Natural killer cell (primary cell): ENCODE measurements around the gene ZSWIM8. TPM values are rescaled to one million over a fixed set of nuclear protein-coding genes. Genes with fewer than 3 reads are reported as not detected.

ENCODE experiments used
- ATAC-seq, 3 donors: fragments of 150-1000 bp in 2 of 3; fragments of 200-7000 bp in 1 of 3; cut with Tn5 transposase; 1 replicate in 1 of 3; 2 replicates in 2 of 3; pipeline ENCODE4 v1.10.0; 2021; ENCODE audit warnings: mild to moderate bottlenecking in 2 of 3, moderate library complexity in 2 of 3
- DNase-seq, 2 donors: peaks; one replicate each; pipeline versions ENCODE4 v3.0.0 to v3.0.0-alpha.2; 2013 to 2021; ENCODE audit warnings: mixed read lengths in 1 of 2
- H3K27ac ChIP-seq: one replicate; pipeline ENCODE4 v1.5.1; 2013; ENCODE audit warnings: mild to moderate bottlenecking, low read length
- H3K27me3 ChIP-seq: one replicate; pipeline ENCODE4 v1.6.1; 2013; ENCODE audit warnings: low read length; ENCODE audit not compliant: control insufficient read depth, insufficient read depth
- H3K36me3 ChIP-seq: one replicate; pipeline ENCODE4 v1.6.1; 2013; ENCODE audit warnings: low read length; ENCODE audit not compliant: control insufficient read depth, insufficient read depth
- H3K4me1 ChIP-seq: one replicate; pipeline ENCODE4 v1.6.1; 2013; ENCODE audit warnings: low read length; ENCODE audit not compliant: control insufficient read depth, insufficient read depth
- H3K4me3 ChIP-seq: one replicate; pipeline ENCODE4 v1.5.1; 2013; ENCODE audit warnings: low read length
- H3K9me3 ChIP-seq: one replicate; pipeline ENCODE4 v1.6.1; 2013; ENCODE audit warnings: low read length; ENCODE audit not compliant: control insufficient read depth, insufficient read depth
- H3K27ac Mint-ChIP-seq, 2 donors: one replicate each; pipeline ENCODE4 v1.8.0; 2022; ENCODE audit warnings: mild to moderate bottlenecking in 2 of 2, mixed read lengths in 2 of 2, moderate library complexity in 1 of 2
- H3K27me3 Mint-ChIP-seq, 2 donors: one replicate each; pipeline ENCODE4 v1.8.0; 2022; ENCODE audit warnings: low read depth in 2 of 2, mixed read lengths in 2 of 2
- H3K36me3 Mint-ChIP-seq: one replicate; pipeline ENCODE4 v1.8.0; 2022; ENCODE audit warnings: mixed read lengths
- H3K4me1 Mint-ChIP-seq, 2 donors: one replicate each; pipeline ENCODE4 v1.8.0; 2022; ENCODE audit warnings: mixed read lengths in 2 of 2
- H3K4me3 Mint-ChIP-seq: one replicate; pipeline ENCODE4 v1.8.0; 2022; ENCODE audit warnings: mild to moderate bottlenecking, moderate library complexity, mixed read lengths
- H3K9me3 Mint-ChIP-seq, 2 donors: one replicate each; pipeline ENCODE4 v1.8.0; 2022; ENCODE audit warnings: mixed read lengths in 2 of 2
- WGBS: methylation state at CpG from one replicate; pipeline ENCODE4 v1.1.7; 2013; ENCODE audit warnings: missing lambda C conversion rate; ENCODE audit not compliant: insufficient coverage; 5-methylcytosine and 5-hydroxymethylcytosine counted together
- intact Hi-C: fragments of 100-400 bp; cut with micrococcal nuclease; formaldehyde crosslinking; loops from one replicate; pipeline ENCODE4 v1.14.2; 2022
- total RNA-seq, 4 donors: library from RNA; stranded (reverse); fragments of 120-200 nt in 1 of 4; gene quantifications; one replicate each; pipeline versions ENCODE4 v1.2.3 to v1.2.4, GENCODE V29; 2013 to 2022
- TF ChIP-seq, protein P1 (sequence below): fragments of 200-600 bp; IDR thresholded peaks from one replicate; pipeline ENCODE4 v1.8.0; 2022; ENCODE audit warnings: antibody characterized with exemption

The ZSWIM8 gene
- total RNA-seq, 3 donors from 2014 or later (not counting 1 experiment from before 2014, with no cell fraction given) = 157 to 161 (median 159) TPM

DNA sequence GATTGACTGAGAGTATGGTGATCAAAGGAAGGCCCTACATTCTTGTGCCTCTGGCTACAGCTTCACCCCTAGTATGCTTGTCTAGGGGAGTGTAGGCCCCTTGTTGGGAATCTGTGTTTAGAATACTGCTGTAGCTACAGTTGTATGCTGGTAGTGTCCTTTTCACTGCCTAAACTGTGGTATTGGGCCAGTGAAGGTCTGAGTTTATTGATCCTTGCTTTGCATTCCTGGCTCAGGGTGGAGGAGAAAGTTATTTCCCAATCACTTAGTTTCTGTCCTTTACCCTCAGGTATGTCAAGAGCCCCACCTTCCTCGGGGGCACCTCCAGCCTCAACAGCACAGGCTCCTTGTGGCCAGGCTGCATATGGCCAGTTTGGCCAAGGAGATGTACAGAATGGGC is 34.6 kb upstream of the ZSWIM8 start:
- 89% methylated on average over 1 of the region's 1 CpG for WGBS
- H3K4me1 ChIP-seq = peaks cover 10% of the 10 kb centered on the region
- no peak for DNase-seq
- H3K27me3 ChIP-seq = no peaks in the 10 kb centered on the region
- peaks cover 59% of the 10 kb centered on the region for H3K36me3 ChIP-seq
- no peak overlapping the region for H3K4me3 ChIP-seq
- ATAC-seq = no peak
- H3K27ac ChIP-seq = no peak overlapping the region
- Mint-ChIP-seq H3K4me1 (peaks cover 38 to 47% of the 10 kb centered on the region in 2 donors), H3K4me3 (no peak overlapping the region), H3K27ac (no peak overlapping the region), H3K27me3 (no peaks in the 10 kb centered on the region), H3K36me3 (peaks cover 15% of the 10 kb centered on the region), H3K9me3 (no peaks in the 10 kb centered on the region)
- no peaks in the 10 kb centered on the region for H3K9me3 ChIP-seq
- intact Hi-C loops = no loop called here
- TF ChIP-seq, protein P1, sequence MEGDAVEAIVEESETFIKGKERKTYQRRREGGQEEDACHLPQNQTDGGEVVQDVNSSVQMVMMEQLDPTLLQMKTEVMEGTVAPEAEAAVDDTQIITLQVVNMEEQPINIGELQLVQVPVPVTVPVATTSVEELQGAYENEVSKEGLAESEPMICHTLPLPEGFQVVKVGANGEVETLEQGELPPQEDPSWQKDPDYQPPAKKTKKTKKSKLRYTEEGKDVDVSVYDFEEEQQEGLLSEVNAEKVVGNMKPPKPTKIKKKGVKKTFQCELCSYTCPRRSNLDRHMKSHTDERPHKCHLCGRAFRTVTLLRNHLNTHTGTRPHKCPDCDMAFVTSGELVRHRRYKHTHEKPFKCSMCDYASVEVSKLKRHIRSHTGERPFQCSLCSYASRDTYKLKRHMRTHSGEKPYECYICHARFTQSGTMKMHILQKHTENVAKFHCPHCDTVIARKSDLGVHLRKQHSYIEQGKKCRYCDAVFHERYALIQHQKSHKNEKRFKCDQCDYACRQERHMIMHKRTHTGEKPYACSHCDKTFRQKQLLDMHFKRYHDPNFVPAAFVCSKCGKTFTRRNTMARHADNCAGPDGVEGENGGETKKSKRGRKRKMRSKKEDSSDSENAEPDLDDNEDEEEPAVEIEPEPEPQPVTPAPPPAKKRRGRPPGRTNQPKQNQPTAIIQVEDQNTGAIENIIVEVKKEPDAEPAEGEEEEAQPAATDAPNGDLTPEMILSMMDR = no peak

DNA sequence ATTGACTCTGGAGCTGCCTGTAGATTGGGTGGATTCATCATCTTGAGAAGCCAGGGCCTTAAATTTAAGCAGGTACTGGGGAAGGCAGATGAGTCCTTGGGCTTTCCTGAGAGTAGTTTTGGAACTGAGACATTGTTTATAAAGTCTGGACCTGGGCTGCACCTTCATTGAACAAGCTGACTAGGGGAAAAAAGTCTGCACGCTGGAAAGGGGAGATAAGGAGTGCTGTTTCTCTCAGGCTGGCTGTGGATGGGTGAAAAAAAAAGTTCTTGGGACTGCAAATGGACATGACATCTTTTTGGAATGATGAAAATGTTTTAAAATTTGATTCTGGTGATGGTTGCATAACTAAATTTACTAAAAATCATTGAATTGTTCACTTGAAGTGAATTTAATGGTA is 29.2 kb upstream of the ZSWIM8 start:
- Histone ChIP-seq H3K27me3 (no peaks in the 10 kb centered on the region), H3K4me1 (peaks cover 36% of the 10 kb centered on the region), H3K36me3 (peaks cover 52% of the 10 kb centered on the region), H3K4me3 (no peak overlapping the region), H3K27ac (no peak overlapping the region), H3K9me3 (no peaks in the 10 kb centered on the region)
- Mint-ChIP-seq H3K27ac (peak overlapping the region; percentile 11 to 71), H3K27me3 (no peaks in the 10 kb centered on the region), H3K36me3 (peaks cover 15% of the 10 kb centered on the region), H3K9me3 (no peaks in the 10 kb centered on the region), H3K4me1 (peaks cover 47 to 53% of the 10 kb centered on the region in 2 donors), H3K4me3 (no peak overlapping the region)
- ATAC-seq (no peak), DNase-seq (no peak)
- intact Hi-C loops = no loop called here
- 90% methylated on average over 1 of the region's 1 CpG for WGBS
- TF ChIP-seq, protein P1 = no peak

DNA sequence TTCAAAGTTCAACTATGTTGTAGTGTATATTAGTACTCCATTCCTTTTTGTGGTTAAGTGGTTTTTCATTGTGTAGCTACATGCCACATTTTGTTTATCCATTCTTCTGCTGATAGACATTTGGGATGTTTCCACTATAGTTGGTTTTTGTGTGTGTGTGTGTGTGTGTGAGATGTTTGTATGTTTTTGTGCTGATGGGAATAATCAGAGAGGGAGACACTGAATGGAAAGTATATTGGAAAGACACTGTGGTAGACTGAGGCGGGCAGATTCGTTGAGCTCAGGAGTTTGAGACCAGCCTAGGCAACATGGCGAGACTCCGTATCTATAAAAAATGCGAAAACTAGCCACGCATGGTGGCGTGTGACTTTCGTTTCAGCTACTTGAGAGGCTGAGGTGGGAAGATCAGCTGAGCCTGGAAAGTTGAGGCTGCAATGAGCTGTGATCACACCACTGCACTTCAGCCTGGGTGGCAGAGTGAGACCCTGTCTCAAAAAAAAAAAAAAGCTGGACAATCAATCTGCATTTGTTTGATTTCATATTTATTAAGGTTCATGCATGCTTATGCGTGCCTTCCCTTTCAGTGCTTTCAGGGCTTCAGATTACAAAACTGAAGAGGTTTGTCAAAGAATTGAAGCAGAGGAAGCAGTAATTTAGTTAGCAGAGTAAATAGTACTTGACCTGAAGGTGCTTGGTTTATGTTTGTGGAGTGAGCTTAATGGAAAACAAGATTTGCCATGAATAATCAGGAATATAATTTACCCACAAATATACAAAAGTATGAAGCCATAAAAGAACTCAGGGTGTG is 26.5 kb upstream of the ZSWIM8 start:
- DNase-seq = peak; percentile 61 to 74
- peaks cover 67 to 73% of the 10 kb centered on the region in 2 donors for H3K4me1 Mint-ChIP-seq
- ATAC-seq = peak; percentile 58 to 76 (median 65)
- peaks cover 26% of the 10 kb centered on the region for H3K36me3 Mint-ChIP-seq
- H3K4me3 ChIP-seq = peak overlapping the region; percentile 5
- peaks cover 52% of the 10 kb centered on the region for H3K36me3 ChIP-seq
- TF ChIP-seq, protein P1 = no peak
- WGBS = 33% methylated on average over 9 of the region's 9 CpGs
- peak overlapping the region; percentile 93 to 96 for H3K27ac Mint-ChIP-seq
- intact Hi-C loops = loop anchor here (1.0 kb wide), 4 partner anchors 13 to 29 kb away; partner anchors contain the start of genes SEC24C and ZSWIM8
- no peaks in the 10 kb centered on the region for H3K9me3 Mint-ChIP-seq
- H3K9me3 ChIP-seq = no peaks in the 10 kb centered on the region
- H3K4me3 Mint-ChIP-seq = peak overlapping the region; percentile 75
- H3K27ac ChIP-seq = peak overlapping the region; percentile 90
- no peaks in the 10 kb centered on the region for H3K27me3 Mint-ChIP-seq
- no peaks in the 10 kb centered on the region for H3K27me3 ChIP-seq
- peaks cover 50% of the 10 kb centered on the region for H3K4me1 ChIP-seq
